C4-2B (cell line): ENCODE data around the gene OTUD7B.

Experiments
- CTCF ChIP-seq: fragments of 450-650 bp; conservative IDR thresholded peaks from 2 replicates; pipeline ENCODE4 v1.5.1; 2017; ENCODE audit warnings: mild to moderate bottlenecking
- ZFX ChIP-seq: fragments of 450-650 bp; IDR thresholded peaks from 2 replicates; pipeline ENCODE4 v1.6.1; 2017

- TF ChIP-seq CTCF (no peak), ZFX (no peak)
These were observed 60.6 kb downstream of the OTUD7B start for GRCh38 chr1:149949911-149950310.
